ENCODE measurements around the gene RAP1GAP2. TPM values are rescaled to one million over a fixed set of nuclear protein-coding genes. Genes with fewer than 3 reads are reported as not detected.

RAP1GAP2 gene
- total RNA-seq, 2 donors from 2014 or later = 28.9 to 48.3 TPM

GRCh38 chr17:2892305-2892971, 96.2 kb downstream of the RAP1GAP2 start:
- WGBS = 67% methylated on average over 8 of the region's 8 CpGs
- Histone ChIP-seq H3K9me3 (no peaks in the 10 kb centered on the region), H3K27me3 (replicated peaks; ENCODE audit: insufficient read depth) (no peaks in the 10 kb centered on the region), H3K27ac (no peak overlapping the region), H3K4me1 (replicated peaks) (no peaks in the 10 kb centered on the region), H3K4me3 (no peak overlapping the region), H3K36me3 (no peaks in the 10 kb centered on the region)
- intact Hi-C loops (cut with DNase I) = no loop called here
- no peak for DNase-seq (ENCODE audit: low spot score)
- TF ChIP-seq POLR2A (IDR thresholded peaks at IDR 0.05) (peak; percentile 32), POLR2AphosphoS5 (IDR thresholded peaks at IDR 0.05) (peak; percentile 30), CTCF (IDR thresholded peaks at IDR 0.05) (no peak)

GRCh38 chr17:2893422-2893914, 97.2 kb downstream of the RAP1GAP2 start:
- no peak for TF ChIP-seq POLR2A (IDR thresholded peaks at IDR 0.05)
- no peaks in the 10 kb centered on the region for H3K27me3 ChIP-seq (replicated peaks; ENCODE audit: insufficient read depth)
- 34% methylated on average over 9 of the region's 20 CpGs for WGBS
- no peak overlapping the region for H3K4me3 ChIP-seq
- H3K4me1 ChIP-seq (replicated peaks) = no peaks in the 10 kb centered on the region
- H3K36me3 ChIP-seq = no peaks in the 10 kb centered on the region
- intact Hi-C loops (cut with DNase I) = no loop called here
- DNase-seq (ENCODE audit: low spot score) = no peak
- H3K27ac ChIP-seq = no peak overlapping the region
- no peaks in the 10 kb centered on the region for H3K9me3 ChIP-seq

GRCh38 chr17:2894782-2895181, 98.5 kb downstream of the RAP1GAP2 start:
- intact Hi-C loops (cut with DNase I) = no loop called here
- WGBS = 80% methylated on average over 17 of the region's 17 CpGs
- DNase-seq (ENCODE audit: low spot score) = no peak
- no peaks in the 10 kb centered on the region for H3K27me3 ChIP-seq (replicated peaks; ENCODE audit: insufficient read depth)
- no peak overlapping the region for H3K4me3 ChIP-seq
- no peaks in the 10 kb centered on the region for H3K36me3 ChIP-seq
- no peaks in the 10 kb centered on the region for H3K9me3 ChIP-seq
- H3K4me1 ChIP-seq (replicated peaks) = no peaks in the 10 kb centered on the region
- no peak for TF ChIP-seq CTCF (IDR thresholded peaks at IDR 0.05)
- no peak for TF ChIP-seq POLR2AphosphoS5 (IDR thresholded peaks at IDR 0.05)
- TF ChIP-seq POLR2A (IDR thresholded peaks at IDR 0.05) = no peak
- H3K27ac ChIP-seq = no peak overlapping the region

GRCh38 chr17:2897605-2898004, 101.4 kb downstream of the RAP1GAP2 start:
- no peak overlapping the region for H3K27ac ChIP-seq
- intact Hi-C loops (cut with DNase I) = no loop called here

More at GRCh38 chr17:2897605-2898004, 101.4 kb downstream of the RAP1GAP2 start:
- Histone ChIP-seq H3K4me1 (replicated peaks) (no peaks in the 10 kb centered on the region), H3K9me3 (no peaks in the 10 kb centered on the region), H3K4me3 (no peak overlapping the region), H3K36me3 (no peaks in the 10 kb centered on the region), H3K27me3 (replicated peaks; ENCODE audit: insufficient read depth) (no peaks in the 10 kb centered on the region)
- 85% methylated on average over 11 of the region's 11 CpGs for WGBS
- TF ChIP-seq POLR2A (IDR thresholded peaks at IDR 0.05) (no peak), CTCF (IDR thresholded peaks at IDR 0.05) (no peak), POLR2AphosphoS5 (IDR thresholded peaks at IDR 0.05) (no peak)
- DNase-seq (ENCODE audit: low spot score) = no peak
